Left lobe of liver (tissue), 2 donors: ENCODE measurements around the gene LILRB5. TPM values are rescaled to one million over a fixed set of nuclear protein-coding genes. Genes with fewer than 3 reads are reported as not detected.
"Not testable (repeated sequence)": the region's sequence is repeated elsewhere in the genome, so short reads cannot be mapped to it uniquely, and the experiment has no call there.

Source experiments
- ATAC-seq: fragments of 200-7000 bp; cut with Tn5 transposase; one replicate; pipeline ENCODE4 v1.9.1; 2020; ENCODE audit warnings: mild to moderate bottlenecking, moderate library complexity
- DNase-seq: peaks from one replicate; pipeline ENCODE4 v3.0.0-alpha.2; 2020; ENCODE audit warnings: low spot score
- total RNA-seq: library from RNA; stranded (reverse); gene quantifications from one replicate; pipeline ENCODE4 v1.2.1, GENCODE V29; 2021
- donor health status: DM: no; HTN: no; CAD: no; lungs with moderate emphysema.
- donor health status: DM: no; HTN: yes; CAD: no.

LILRB5 gene
- total RNA-seq, 1 donor from 2014 or later, result 8.7 TPM

DNA sequence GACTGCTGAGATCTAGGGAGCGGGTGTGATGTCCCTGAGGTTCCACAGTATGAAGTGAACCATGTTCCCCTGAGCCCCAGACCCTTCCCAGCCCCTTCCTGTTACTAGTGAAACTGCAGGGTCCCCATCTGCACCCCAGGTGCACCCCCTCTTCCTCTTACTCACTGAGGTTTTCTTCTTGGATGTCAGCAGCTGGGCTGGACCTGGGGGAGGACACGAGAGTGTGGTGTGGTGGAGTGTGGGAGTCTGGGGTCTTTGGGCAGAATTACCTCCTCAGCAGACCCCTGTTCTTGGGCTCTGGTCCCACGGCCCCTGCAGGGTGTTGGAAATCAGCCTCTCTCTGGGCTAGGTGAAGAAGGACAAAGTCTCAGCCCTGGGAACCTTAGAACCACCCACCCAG, 11.1 kb downstream of the LILRB5 start:
- ATAC-seq (no peak), DNase-seq (no peak)

DNA sequence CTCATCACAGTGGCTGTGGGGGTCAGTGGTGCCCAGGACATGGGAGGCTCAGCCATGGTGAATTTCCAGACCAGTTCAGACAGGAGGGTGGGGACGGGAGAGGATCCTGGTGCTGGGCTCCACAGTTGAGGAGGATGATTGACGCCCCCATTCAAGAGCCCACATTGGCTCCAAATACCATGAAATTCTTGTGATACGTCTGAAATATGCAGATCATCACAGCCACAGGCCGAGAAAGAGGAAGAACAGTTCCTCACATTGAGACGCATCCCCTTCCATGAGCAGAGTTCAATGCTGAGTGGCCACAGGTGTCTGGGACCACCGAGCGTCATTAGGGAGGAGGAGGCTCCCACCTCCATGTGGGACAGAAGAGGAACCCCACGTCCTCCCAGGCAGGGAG, 13.3 kb downstream of the LILRB5 start:
- not testable (repeated sequence) for ATAC-seq

DNA sequence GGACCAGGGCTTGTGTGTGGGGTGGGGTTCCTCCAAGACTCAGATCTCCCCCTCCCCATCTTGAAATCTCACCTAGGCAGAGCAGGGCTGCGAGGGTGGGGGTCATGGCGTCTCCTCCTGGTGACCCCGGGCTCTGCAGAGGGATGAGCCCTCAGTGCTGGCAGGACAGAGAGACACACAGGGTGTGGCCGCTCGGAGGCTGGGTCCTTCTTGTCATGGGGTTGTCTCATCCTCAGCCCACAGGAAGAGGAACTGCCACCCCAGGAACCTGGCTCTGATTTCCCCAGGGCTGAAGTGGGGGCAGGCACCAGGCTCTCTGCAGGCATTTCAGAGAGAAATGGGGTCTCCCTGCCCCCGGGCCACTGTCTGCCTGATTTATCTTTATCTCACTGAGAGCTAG, 14.4 kb downstream of the LILRB5 start, which contains the start of gene LILRA6:
Gene LILRA6 (minus strand): TSS at position 145 of the 400 bp plus-strand sequence.
- DNase-seq (peak; percentile 45), ATAC-seq (peak; percentile 59)

More for the DNA sequence above, 13.3 kb downstream of the LILRB5 start:
- not testable (repeated sequence) for DNase-seq

DNA sequence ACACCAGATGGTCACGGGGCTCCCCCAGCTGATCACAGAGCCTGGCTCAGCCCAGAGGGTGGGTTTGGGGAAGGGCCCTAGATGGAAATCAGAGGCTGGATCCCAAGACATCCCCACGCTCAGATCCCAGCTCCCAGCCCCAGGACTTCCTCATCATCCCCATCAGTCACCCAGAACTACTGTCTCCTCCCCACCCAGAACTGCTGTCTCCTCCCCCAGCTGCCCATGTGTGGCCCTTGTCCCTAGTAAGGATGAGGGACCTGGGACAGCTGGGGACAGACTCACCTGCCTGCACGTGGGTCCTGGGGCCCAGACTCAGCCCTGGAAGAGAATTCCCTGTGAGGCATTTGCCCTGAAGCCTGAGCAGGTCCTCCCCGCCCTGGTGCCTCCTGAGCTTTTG, 14.8 kb downstream of the LILRB5 start:
- DNase-seq, result not testable (repeated sequence)
- ATAC-seq, result peak; percentile 23

DNA sequence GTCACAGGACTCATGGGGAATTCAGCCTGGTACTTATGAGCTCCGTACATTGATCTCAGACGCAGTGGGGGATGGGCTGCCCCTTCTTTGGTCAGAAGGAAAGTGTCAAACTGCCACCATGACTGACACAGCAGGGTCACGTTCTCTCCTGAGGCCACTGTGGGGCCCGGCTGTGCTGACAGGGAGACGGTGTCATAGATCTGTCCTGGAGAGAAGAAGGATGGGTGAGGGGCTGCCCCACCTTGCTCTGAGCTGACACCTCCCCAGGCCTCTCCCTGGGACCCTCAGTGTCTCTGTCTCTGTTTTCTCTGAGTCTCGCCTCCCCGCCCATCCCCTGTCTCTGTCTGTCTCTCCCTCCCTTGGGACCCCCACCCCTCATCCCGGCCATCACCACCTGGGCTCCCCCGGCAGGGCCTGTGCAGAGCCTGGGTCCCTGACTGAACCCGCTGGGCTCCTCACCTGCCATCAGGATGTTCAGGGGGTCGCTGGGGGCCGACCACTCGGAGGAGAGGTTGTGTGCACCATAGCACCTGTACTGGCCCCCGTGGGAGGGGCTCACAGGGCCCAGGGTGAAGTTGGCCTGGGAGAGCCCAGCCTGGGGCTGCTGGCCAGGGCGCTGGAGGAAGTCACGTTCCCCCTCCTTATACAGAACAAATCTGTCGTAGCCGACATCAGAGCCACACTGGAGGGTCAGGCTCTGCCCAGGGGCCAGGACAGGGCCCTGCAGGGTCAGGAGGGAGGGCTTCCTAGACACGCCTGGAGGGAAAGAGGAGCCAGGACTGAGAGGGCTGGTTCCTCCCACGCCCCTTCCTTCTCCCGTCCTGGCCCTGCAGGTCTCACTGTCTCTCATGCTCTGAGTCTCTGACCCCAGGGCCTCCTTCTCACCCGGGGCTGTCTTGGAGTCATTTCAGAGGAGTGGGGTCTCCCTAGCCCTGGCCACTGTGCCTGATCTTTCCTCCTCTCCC, 16.4 kb downstream of the LILRB5 start:
- peak; percentile 36 for ATAC-seq

DNA sequence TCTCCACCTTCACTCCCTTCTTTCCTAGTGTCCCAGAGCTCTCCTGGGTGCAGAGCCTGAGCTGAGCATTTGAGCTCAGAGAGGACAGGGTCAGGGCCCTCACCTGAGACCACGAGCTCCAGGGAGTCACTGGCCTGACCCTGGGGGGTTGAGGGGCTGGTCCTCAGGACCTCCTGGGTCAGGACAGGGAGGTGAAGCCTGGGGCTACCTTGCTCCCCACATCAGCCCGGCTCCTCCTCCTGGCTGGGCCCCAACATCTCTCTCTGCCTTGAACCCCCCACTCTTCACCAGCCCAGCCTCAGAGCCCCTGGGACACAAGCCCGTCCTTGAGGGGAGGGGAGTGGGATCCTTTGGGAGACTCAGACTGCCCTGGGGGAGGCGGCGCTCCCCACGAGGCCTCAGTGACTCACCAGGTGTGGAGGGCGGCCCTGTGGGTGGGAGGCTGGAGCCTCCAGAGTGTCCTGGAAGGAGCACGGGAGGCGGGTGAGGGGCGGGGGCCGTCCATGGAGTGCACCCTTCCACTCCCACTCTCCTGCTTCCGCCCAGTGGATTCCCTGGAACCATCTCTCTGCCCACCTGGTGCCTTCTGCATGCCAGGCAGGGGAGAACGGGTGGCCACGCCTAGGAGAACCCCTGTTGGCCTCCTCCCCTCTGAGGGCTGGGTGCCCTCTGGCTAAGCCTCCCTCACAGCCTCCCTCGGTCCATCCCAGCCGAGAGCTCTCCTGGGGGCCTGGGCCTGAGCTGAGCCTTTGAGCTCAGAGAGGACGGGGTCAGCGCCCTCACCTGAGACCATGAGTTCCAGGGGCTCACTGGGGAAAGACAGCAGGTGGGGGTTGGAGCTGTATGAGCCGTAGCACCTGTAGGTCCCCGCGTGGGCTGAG, 17.3 kb downstream of the LILRB5 start:
- DNase-seq, result peak; percentile 40
- not testable (repeated sequence) for ATAC-seq

More for the DNA sequence above, 16.4 kb downstream of the LILRB5 start:
- peak; percentile 36 for DNase-seq

DNA sequence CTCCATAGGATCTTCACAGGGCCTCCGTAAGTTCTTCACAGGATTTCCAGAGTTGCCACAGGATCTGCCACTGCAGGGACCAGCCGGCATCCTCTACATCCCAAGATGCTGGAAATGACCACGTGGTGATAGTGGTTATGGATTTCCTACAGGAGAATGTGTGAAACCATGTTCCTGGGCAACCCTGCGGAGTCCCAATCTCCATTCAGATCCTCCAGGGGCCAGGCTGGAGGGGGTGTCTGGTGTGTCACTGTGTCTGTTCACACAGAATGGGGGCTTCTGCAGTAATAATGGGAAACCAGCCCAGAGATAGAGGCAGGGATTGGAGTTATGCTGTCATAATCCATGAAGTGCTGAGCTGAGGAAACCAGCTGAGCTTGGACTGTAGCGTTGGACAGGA, 23.1 kb downstream of the LILRB5 start:
- no peak for ATAC-seq
- DNase-seq, result no peak

DNA sequence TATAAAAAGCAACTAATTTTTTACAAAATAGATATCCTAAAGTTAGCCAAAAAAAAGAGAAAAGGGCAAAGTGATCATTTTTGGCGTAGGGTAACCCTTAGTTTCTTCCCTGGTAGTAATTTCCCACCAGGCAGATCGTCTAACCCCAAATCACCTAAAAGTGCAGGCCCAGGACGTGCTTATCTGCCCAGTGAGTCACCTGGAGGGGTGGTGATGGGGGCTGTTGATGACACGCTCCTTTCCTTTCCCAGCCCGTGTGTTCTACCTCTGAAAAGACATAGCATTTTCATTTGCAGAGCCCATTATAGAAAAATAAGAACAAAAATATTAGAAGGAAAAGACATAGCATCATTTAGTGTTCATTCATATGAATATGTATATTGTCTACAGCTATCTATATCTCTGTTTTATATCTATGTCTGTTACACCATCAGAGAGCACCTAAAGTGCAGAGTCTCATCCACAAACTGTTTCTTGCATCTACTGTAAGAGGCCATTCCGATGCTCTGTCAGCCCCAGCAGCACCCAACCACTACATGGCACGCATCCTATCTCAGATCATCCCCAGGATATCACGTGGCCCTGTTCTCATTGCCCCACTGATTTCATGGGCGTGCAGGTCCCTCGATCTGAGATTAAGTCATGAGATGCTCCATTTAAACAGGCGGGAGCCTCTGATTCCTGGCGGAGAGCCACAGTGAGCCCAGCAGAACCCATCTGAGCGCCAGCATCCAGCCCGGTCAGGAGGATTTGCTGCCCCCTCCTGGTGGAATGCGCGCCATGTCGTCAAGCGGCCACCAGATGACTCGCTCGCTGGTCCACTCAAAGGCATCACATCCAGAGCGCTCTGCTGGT, 25.8 kb downstream of the LILRB5 start:
- ATAC-seq, result peak; percentile 100
- peak; percentile 92 for DNase-seq

DNA sequence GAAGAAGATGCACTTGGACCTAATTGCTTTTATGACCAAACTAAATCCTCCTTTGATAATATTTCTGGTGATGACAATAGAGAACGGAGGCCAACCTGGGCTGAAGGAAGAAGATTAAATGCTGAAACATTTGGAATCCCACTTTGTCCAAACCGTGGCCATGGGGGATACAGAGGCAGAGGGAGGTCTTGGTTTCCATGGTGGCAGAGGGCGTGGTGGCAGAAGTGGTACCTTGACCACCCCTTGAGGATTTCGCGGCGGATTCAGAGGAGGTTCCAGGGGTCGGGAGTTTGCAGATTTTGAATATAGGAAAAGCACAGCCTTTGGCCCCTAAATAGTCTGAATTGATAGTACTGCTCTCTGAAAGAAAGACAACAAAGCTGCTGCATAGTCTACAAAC, 27.0 kb downstream of the LILRB5 start:
- ATAC-seq (no peak), DNase-seq (no peak)

DNA sequence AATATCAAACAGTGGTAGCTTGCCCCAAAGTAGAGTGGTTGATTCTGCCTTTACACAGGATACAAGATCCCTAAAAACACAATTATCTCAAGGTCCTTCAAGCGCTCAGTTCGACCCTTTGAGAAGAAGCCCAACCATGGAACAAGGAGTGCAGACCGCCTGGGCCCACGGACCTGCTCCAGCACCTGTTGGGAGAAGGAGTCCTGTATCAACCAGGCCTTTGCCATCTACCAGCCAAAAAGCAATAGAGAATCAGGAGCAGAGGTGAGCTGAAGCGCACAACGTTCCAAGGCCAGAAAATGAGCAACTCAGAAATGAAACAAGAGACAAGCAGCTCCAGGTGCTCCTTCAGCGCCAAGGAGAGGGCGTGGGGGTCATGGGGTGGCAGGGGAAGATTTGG, 27.9 kb downstream of the LILRB5 start:
- ATAC-seq, result no peak

DNA sequence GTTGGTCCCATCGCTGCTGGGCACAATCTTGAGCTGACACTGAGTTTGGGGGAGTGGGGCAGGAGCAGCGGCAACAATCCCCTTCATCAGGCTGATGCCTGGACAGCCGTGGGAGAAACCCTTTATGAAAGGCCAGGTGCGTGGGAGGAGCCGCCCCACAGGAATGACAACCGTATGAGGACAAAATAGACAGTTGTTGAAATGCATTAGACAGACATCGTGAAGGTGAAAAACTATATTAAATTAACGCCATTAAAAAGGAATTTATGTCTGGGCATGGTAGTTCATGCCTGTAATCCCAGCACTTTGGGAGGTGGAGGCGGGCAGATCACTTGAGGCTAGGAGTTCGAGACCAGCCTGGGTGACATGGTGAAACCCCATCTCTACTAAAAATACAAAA, 32.5 kb downstream of the LILRB5 start:
- not testable (repeated sequence) for ATAC-seq, DNase-seq

More for the DNA sequence above, 27.9 kb downstream of the LILRB5 start:
- no peak for DNase-seq

DNA sequence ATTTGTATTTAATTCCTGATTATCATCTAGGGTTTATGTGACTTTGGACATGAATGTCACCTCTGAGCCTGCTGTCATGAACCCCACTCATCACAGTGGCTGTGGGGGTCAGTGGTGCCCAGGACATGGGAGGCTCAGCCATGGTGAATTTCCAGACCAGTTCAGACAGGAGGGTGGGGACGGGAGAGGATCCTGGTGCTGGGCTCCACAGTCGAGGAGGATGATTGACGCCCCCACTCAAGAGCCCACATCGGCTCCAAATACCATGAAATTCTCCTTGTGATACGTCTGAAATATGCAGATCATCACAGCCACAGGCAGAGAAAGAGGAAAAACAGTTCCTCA, 33.2 kb downstream of the LILRB5 start:
- not testable (repeated sequence) for DNase-seq, ATAC-seq

DNA sequence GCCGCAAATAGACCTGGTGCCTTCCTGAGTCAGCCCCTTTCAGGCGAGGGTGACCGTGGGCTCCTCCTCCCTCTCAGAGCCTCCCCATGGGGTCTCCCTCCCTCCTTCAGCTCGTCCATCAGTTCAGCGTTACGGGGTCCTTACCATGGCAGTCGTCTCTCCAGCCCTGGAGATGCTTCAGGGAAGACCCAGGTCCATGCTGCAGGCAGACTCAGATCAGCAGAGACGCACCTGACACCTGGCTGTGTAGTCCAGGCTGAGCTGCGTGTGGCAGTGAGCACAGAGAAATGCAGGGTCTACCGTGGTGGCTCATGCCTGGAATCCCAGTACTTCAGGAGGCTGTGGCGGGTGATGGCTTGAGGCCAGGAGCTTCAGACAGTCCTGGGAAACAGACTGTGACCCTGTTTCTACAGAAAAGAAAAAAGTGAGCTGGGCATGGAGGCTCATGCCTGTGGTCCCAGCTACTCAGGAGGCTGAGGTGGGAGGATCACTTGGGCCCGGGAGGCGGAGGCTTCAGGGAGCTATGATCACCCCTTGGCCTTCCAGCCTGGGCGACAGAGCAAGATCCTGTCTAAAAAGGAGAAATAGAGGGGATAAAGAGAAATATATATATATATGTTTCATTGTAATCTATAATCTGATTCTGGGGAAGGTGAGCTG, 33.7 kb downstream of the LILRB5 start:
- ATAC-seq, DNase-seq: not testable (repeated sequence)

DNA sequence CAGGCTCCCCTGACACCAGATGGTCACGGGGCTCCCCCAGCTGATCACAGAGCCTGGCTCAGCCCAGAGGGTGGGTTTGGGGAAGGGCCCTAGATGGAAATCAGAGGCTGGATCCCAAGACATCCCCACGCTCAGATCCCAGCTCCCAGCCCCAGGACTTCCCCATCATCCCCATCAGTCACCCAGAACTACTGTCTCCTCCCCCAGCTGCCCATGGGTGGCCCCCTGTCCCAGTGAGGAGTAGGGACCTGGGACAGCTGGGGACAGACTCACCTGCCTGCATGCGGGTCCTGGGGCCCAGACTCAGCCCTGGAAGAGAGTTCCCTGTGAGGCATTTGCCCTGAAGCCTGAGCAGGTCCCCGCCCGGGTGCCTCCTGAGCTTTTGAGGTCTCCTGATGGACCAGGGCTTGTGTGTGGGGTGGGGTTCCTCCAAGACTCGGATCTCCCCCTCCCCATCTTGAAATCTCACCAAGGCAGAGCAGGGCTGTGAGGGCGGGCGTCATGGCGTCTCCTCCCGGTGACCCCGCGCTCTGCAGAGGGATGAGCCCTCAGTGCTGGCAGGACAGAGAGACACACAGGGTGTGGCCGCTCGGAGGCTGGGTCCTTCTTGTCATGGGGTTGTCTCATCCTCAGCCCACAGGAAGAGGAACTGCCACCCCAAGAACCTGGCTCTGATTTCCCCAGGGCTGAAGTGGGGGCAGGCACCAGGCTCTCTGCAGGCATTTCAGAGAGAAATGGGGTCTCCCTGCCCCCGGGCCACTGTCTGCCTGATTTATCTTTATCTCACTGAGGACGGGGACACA, 34.4 kb downstream of the LILRB5 start, which contains the start of gene LILRB3:
Gene LILRB3 (minus strand): TSS at position 534 of the 803 bp plus-strand sequence. CDS start 31 bp downstream, at position 503.
- peak; percentile 57 for ATAC-seq
- not testable (repeated sequence) for DNase-seq

DNA sequence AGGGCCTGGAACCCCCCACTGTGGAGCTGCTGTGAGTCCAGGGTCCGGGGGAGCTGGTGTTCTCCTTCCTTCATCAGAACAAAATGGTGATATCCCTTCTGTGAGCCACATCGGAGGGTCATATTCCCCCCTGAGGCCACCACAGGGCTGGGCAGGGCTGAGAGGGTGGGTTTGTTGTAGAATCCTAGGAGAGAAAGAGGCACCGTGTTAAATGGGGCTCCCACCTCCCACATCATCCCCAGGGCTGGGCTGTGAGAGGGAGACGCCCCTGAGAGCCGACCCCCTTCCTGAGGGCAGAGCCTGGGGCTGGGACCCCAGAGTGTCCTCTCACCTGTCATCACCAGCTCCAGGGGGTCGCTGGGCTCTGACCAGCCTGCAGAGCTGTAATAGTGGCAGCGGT, 35.1 kb downstream of the LILRB5 start:
- not testable (repeated sequence) for ATAC-seq, DNase-seq

DNA sequence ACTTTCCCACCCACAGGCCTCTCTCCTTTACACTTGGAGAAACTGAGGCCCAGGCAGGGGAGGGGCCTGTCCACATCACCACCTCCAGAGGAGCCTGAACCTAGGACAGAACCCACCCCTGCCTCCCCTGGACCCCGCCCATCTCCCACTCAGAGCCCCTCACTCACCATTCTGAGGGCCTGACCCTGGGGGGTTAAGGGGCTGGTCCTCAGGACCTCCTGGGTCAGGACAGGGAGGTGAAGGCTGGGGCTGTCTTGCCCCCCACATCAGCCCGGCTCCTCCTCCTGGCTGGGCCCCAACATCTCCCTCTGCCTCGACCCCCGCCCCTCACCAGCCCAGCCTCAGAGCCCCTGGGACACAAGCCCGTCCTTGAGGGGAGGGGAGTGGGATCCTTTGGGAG, 37.4 kb downstream of the LILRB5 start:
- ATAC-seq, DNase-seq: not testable (repeated sequence)

DNA sequence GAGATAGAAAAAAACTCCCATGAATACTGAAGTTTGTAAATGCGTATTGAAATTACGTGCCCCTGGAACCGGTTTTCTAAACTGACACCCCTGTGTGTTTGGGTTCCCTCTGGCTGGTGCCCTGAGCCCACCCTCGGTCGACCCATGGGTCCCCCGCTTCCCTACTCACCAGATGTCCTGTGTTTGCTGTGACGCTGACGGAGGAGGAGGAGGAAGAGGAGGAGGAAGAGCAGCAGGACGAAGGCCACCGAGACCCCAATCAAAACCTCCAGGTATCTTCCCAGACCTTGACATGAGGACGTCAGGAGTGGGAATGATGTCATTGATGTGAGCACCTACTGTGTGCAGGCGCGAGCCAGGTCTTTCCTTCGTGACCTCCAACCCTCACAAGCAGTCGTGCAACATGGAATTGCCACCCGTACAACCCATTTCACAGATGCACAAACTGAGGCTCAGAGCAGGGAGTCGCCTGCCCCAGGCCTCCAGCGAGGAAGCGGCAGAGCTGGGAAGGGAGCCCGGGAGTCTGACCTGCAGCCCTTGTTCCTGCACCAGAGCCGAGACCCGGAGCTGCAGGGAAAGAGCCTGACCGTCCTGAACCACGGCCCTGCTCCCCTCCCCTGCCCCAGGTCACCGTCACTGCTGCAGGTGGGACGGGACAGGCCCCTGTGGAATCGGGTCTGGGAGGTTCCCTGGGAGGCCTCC, 38.0 kb downstream of the LILRB5 start:
- no peak for DNase-seq
- no peak for ATAC-seq

DNA sequence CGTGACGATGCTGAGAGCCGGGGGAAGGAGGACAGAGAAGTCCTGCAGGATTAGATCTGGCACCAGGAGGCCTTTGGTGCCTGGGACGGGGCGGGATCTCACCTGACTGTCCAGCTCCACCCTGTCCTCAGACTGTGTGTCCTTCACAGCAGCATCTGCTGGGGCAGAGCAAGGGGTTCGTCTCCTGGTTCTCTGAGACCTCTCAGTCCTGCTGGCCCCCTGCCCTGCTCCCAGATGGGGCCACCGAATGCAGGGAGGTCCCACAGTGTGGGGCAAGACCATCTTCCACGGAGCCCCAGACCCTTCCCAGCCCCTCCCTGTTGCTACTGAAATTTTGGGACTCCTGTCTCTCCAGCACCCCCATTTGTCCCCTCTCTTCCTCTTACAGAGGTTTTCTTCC, 38.8 kb downstream of the LILRB5 start:
- no peak for ATAC-seq
- DNase-seq, result no peak
